Measurements from ENCODE around the gene VPS37D. TPM values are rescaled to one million over a fixed set of nuclear protein-coding genes. Genes with fewer than 3 reads are reported as not detected.
"Not testable (repeated sequence)": the region's sequence is repeated elsewhere in the genome, so short reads cannot be mapped to it uniquely, and the experiment has no call there.

The VPS37D gene
- polyA plus RNA-seq (ENCODE audit: insufficient read length in 3 of 3): 10 to 100 TPM; 15.4 to 19.4 (median 18.9) TPM
- long read RNA-seq, donor 1, transcript VPS37D-201 (4 exons, 1,624 nt): major isoform, 13 of 13 reads
- long read RNA-seq, donor 1, partial matches to known transcripts: 0 of 13 reads
- long read RNA-seq, donor 1, other reads (novel, unspliced or antisense): 0 of 13 reads
- long read RNA-seq, donor 2, transcript VPS37D-201 (4 exons, 1,624 nt): major isoform, 14 of 22 reads
- long read RNA-seq, donor 2, partial matches to known transcripts: 8 of 22 reads
- long read RNA-seq, donor 2, other reads (novel, unspliced or antisense): 0 of 22 reads
- long read RNA-seq, donor 3, transcript VPS37D-201 (4 exons, 1,624 nt): major isoform, 14 of 22 reads
- long read RNA-seq, donor 3, partial matches to known transcripts: 8 of 22 reads
- long read RNA-seq, donor 3, other reads (novel, unspliced or antisense): 0 of 22 reads
- long read RNA-seq, donor 4, transcript VPS37D-201 (4 exons, 1,624 nt): major isoform, 20 of 20 reads
- long read RNA-seq, donor 4, partial matches to known transcripts: 0 of 20 reads
- long read RNA-seq, donor 4, other reads (novel, unspliced or antisense): 0 of 20 reads
- long read RNA-seq, donor 5, transcript VPS37D-201 (4 exons, 1,624 nt): major isoform, 8 of 13 reads
- long read RNA-seq, donor 5, partial matches to known transcripts: 5 of 13 reads
- long read RNA-seq, donor 5, other reads (novel, unspliced or antisense): 0 of 13 reads
- long read RNA-seq, donor 6, transcript VPS37D-201 (4 exons, 1,624 nt): major isoform, 12 of 12 reads
- long read RNA-seq, donor 6, partial matches to known transcripts: 0 of 12 reads
- long read RNA-seq, donor 6, other reads (novel, unspliced or antisense): 0 of 12 reads
- long read RNA-seq, donor 7, transcript VPS37D-201 (4 exons, 1,624 nt): major isoform, 16 of 27 reads
- long read RNA-seq, donor 7, partial matches to known transcripts: 11 of 27 reads
- long read RNA-seq, donor 7, other reads (novel, unspliced or antisense): 0 of 27 reads
- long read RNA-seq, donor 8, partial matches to known transcripts: 0 of 4 reads
- long read RNA-seq, donor 8, other reads (novel, unspliced or antisense): 0 of 4 reads
- long read RNA-seq, donor 9, transcript VPS37D-201 (4 exons, 1,624 nt): major isoform, 9 of 9 reads
- long read RNA-seq, donor 9, partial matches to known transcripts: 0 of 9 reads
- long read RNA-seq, donor 9, other reads (novel, unspliced or antisense): 0 of 9 reads
- long read RNA-seq, donor 10, transcript VPS37D-201 (4 exons, 1,624 nt): major isoform, 9 of 18 reads
- long read RNA-seq, donor 10, partial matches to known transcripts: 9 of 18 reads
- long read RNA-seq, donor 10, other reads (novel, unspliced or antisense): 0 of 18 reads
- long read RNA-seq, donor 11, transcript VPS37D-201 (4 exons, 1,624 nt): major isoform, 10 of 17 reads
- long read RNA-seq, donor 11, partial matches to known transcripts: 7 of 17 reads
- long read RNA-seq, donor 11, other reads (novel, unspliced or antisense): 0 of 17 reads
- long read RNA-seq, donor 12, transcript VPS37D-201 (4 exons, 1,624 nt): major isoform, 19 of 19 reads
- long read RNA-seq, donor 12, partial matches to known transcripts: 0 of 19 reads
- long read RNA-seq, donor 12, other reads (novel, unspliced or antisense): 0 of 19 reads
- long read RNA-seq, donor 13, transcript VPS37D-201 (4 exons, 1,624 nt): major isoform, 5 of 5 reads
- long read RNA-seq, donor 13, partial matches to known transcripts: 0 of 5 reads
- long read RNA-seq, donor 13, other reads (novel, unspliced or antisense): 0 of 5 reads
- long read RNA-seq, donor 14, transcript VPS37D-201 (4 exons, 1,624 nt): major isoform, 19 of 19 reads
- long read RNA-seq, donor 14, partial matches to known transcripts: 0 of 19 reads
- long read RNA-seq, donor 14, other reads (novel, unspliced or antisense): 0 of 19 reads
- long read RNA-seq, donor 15, transcript VPS37D-201 (4 exons, 1,624 nt): major isoform, 13 of 13 reads
- long read RNA-seq, donor 15, partial matches to known transcripts: 0 of 13 reads
- long read RNA-seq, donor 15, other reads (novel, unspliced or antisense): 0 of 13 reads
- long read RNA-seq, donor 16, transcript VPS37D-201 (4 exons, 1,624 nt): major isoform, 18 of 27 reads
- long read RNA-seq, donor 16, partial matches to known transcripts: 9 of 27 reads
- long read RNA-seq, donor 16, other reads (novel, unspliced or antisense): 0 of 27 reads

- peak; percentile 91 for DNase-seq
Measured at GRCh38 chr7:73667344-73668102, at the start of gene VPS37D. Gene VPS37D, plus strand, starts transcription at chr7:73667831. Its CDS starts 128 bp downstream, at chr7:73667959.

GRCh38 chr7:73618538-73618937, 49.1 kb upstream of the VPS37D start:
- DNase-seq: no peak

GRCh38 chr7:73619394-73619793, 48.2 kb upstream of the VPS37D start:
- not testable (repeated sequence) for DNase-seq

GRCh38 chr7:73621168-73622063, 46.2 kb upstream of the VPS37D start:
- no peak for DNase-seq

DNA sequence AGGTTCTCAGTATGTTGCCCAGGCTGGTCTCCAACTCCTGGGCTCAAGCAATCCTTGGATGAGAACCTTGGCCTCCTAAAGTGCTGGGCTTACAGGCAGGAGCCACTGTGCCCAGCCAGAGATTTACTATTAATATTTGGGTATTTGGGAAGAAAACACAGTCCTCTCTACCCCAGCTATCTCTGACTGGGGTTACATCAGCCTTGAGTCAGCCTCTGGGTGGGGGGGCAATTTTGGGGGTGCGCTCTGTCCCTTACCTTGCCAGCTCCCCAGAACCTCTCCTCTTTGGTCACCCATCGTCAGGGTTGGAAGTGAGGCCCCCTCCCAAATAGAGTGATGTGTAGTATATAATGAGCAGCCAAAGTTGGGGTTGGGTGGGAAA, 45.1 kb upstream of the VPS37D start:
- no peak for DNase-seq

- DNase-seq: no peak
Measured at GRCh38 chr7:73622909-73623797, 44.5 kb upstream of the VPS37D start.

DNA sequence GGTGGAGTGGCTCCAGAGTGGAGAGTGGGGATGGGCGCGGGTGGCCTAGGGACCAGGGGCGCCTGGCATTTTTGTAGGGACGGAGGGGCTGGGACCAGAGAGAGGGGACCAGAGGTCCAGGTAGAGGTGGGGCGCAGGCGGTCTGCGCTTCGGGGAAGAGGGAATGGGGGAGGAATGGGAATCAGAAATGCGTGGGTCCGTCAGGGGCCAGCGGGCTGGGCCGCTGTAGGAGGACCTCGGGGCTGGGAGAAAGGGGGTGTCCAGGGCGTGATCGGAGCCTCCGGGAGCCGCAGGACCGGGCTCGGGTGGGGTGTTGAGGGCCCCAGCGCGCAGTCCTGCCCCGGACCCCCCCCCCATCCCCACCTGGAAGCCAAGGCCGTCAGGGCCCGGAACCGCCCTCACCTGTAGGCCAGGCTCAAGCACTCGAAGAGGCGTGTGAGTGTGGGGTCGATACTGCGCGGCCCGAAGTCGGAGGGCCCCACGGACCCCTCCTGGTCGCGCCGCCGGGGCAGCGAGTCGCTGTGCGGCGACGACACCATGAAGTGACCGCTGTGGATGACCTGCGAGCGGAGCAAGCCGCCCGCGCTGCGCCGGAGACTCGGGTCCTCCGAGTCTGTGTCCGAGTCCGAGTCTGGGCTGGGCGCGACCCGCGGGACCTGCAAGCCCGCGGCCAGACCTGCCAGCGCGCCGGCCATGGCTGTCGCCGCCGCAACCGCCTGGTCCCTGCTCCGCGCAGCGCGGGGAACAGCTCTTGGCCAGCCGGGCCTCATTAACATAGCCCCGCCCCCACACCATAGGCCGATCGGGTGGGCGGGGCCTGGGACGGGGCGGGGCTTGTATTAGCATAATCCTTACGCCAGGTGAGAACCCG, 43.6 kb upstream of the VPS37D start, which contains the start of gene MLXIPL:
TSS of gene MLXIPL (minus strand) at position 725 of the 871 bp plus-strand sequence. CDS start at position 695, 30 bp downstream.
- peak; percentile 82 for DNase-seq

DNA sequence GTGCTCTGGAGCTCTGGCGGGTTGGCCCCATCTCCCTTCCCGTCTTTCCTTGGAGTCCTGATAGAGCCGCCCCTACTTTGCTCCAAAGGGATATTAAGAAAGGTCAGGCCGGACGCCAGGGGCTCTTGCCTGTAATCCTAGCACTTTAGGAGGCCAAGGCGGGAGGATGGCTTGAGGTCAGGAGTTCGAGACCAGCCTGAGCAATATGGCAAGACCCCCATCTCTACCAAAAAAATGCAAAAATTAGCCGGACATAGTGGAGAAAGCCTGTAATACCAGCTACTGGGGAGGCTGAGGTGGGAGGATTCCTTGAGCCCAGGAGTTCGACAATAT, 43.0 kb upstream of the VPS37D start:
- no peak for DNase-seq

DNA sequence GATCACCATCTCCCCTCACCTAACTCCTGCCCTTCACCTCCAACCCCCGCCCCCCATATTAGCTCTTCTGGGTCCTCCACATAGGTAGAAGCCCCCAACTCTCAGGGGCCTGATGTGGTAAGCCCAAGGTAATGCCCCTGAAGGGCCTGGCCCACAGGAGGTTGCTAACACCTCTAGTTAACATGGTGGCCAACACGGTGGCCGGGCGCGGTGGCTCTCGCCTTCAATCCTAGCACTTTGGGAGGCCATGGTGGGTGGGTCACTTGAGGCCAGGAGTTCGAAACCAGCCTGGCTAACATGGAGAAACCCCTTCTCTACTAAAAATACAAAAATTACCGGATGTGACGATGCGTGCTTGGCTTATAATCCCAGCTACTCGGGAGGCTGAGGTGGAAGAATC, 42.4 kb upstream of the VPS37D start:
- no peak for DNase-seq

DNA sequence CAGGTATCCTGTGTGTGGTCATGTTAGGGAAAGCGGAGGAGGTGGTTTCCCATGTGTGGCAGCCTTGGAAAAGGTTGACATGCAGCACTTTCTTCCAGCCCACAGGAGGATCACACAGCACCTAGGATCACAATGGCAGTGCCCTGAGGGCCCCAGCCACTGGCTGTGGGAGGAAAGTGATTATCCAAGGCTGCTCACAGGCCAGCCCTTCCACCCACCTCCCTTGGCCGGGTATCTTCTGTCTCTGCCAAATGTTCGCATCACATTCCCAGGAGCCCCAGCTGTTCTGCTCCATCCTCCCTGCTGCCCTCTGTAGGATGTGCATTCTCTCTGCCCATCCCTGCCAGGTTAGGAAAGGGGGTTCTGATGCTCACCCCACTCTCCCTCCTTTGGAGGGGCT, 40.8 kb upstream of the VPS37D start:
- no peak for DNase-seq

DNA sequence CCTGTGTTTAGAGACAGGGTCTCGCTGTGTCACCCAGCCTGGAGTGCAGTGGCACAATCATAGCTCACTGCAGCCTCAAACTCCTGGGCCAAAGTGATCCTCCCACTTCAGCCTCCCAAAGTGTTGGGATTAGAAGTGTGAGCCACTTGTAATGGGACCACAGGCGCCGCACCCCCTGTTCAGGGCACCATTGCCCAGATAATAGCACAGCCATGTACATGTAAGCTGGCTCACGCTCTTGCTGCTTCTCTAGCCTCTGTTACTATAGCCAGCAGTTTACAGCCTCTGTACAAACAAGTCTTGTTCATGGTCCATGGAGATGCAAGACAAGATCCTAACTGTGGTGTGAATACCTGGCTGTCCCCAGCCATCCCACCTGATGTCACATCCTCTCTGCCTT, 39.1 kb upstream of the VPS37D start:
- no peak for DNase-seq

DNA sequence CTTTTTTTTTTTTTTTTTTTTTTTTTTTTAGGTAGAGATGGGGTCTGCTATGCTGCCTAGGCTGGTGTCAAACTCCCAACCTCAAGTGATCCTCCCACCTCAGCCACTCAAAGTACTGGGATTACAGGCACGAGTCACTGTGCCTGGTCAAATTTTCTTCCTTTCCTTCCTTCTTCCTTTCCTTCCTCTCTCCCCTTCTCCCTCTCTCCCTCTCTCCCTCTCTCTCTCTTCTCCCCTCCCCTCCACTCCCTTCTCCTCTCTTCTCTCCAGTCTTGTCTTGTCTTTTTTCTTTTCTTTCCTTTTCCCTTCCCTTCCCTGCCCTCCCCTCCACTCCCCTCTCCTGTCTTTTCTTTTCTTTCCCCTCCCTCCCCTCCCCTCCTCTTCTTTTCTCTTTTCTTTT, 36.1 kb upstream of the VPS37D start:
- DNase-seq: no peak

DNA sequence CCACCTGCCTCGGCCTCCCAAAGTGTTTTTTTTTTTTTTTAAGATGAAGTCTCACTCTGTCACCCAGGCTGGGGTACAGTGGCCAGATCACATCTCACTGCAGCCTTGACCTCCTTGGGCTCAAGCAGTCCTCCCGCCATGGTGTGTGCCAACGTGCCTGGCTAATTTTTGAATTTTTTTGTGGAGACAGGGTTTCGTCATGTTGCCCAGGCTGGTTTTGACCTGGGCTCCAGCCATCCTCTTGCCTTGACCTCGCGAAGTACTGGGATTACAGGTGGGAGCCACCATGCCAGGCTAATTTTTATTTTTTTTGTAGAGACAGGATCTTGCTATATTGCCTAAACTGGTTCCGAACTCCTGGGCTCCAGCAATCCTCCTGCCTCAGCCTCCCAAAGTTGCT, 34.3 kb upstream of the VPS37D start:
- no peak for DNase-seq

DNA sequence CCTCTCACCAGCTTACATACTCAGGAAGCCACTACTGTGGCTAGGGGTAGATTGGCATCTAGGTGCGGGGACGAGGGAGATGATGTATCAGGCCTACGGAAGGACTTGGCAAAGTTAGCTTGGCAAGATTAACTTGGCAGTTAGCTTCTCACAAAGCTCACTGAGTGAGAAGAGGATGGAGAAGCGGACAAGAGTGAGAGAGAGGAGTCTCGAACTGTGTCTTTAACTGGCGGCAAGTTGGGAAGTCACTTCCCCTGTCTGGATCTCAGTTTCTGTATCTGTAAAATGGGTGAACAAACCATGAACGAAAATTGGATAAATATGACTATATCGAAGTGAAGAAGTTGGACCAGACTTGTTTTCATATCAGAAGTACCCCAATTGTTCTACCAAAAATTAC, 33.8 kb upstream of the VPS37D start:
- no peak for DNase-seq

- no peak for DNase-seq
Measured at GRCh38 chr7:73635428-73636200, 32.0 kb upstream of the VPS37D start.
